Ovary (tissue), 3 donors: ENCODE measurements around the gene ATP6AP1.

Experiments
- EP300 ChIP-seq: sonication (generic); formaldehyde crosslinking; IDR thresholded peaks from one replicate; pipeline ENCODE4 v1.6.1; 2017; ENCODE audit warnings: antibody characterized with exemption
- POLR2A ChIP-seq: fragments of 450-650 bp; IDR thresholded peaks from one replicate; pipeline ENCODE4 v1.6.1; 2017; ENCODE audit warnings: antibody characterized with exemption, mild to moderate bottlenecking, moderate library complexity
- TF ChIP-seq, protein P1 (sequence below), 3 donors: fragments of 450-650 bp in 2 of 3; fragments of 200-600 bp in 1 of 3; IDR thresholded peaks; one replicate each; pipeline versions ENCODE4 v1.5.1 to v1.8.0; 2016 to 2022; ENCODE audit warnings: antibody characterized with exemption in 3 of 3, mild to moderate bottlenecking in 1 of 3
- donor health status: DM: no; HTN: no; CAD: no.

DNA sequence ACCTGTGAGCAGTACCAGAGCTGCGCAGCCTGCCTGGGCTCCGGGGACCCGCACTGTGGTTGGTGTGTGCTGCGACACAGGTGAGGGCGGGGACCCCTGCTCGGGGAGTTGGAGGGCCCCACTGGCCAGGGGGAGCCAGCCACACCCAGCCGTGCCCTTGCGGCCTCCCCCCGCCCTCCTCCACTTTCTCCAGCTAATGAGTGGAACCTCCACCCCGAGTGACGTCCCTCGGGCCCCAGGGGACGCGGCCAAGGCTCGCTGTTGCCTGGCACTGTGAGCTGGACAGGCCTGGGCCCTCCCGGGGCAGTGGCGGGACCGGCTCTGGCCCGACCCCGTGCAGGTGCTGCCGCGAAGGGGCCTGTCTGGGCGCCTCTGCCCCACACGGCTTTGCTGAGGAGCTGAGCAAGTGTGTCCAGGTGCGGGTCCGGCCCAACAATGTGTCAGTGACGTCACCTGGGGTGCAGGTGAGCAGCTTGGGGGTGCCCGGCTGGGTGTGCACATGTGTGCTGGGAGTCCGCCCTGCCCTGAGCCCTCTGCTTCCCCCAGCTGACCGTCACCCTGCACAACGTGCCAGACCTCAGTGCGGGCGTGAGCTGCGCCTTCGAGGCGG lies 35.2 kb downstream of the ATP6AP1 start:
- TF ChIP-seq, protein P1, sequence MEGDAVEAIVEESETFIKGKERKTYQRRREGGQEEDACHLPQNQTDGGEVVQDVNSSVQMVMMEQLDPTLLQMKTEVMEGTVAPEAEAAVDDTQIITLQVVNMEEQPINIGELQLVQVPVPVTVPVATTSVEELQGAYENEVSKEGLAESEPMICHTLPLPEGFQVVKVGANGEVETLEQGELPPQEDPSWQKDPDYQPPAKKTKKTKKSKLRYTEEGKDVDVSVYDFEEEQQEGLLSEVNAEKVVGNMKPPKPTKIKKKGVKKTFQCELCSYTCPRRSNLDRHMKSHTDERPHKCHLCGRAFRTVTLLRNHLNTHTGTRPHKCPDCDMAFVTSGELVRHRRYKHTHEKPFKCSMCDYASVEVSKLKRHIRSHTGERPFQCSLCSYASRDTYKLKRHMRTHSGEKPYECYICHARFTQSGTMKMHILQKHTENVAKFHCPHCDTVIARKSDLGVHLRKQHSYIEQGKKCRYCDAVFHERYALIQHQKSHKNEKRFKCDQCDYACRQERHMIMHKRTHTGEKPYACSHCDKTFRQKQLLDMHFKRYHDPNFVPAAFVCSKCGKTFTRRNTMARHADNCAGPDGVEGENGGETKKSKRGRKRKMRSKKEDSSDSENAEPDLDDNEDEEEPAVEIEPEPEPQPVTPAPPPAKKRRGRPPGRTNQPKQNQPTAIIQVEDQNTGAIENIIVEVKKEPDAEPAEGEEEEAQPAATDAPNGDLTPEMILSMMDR (IDR thresholded peaks at IDR 0.05) = no peak
- TF ChIP-seq EP300 (no peak), POLR2A (no peak)
